T follicular helper cell (primary cell): ENCODE results near the gene PRR4.

Experiments
- DNase-seq: peaks from one replicate; pipeline ENCODE4 v3.0.0-alpha.2; 2020; ENCODE audit warnings: low read depth

Gene PRR4

DNA sequence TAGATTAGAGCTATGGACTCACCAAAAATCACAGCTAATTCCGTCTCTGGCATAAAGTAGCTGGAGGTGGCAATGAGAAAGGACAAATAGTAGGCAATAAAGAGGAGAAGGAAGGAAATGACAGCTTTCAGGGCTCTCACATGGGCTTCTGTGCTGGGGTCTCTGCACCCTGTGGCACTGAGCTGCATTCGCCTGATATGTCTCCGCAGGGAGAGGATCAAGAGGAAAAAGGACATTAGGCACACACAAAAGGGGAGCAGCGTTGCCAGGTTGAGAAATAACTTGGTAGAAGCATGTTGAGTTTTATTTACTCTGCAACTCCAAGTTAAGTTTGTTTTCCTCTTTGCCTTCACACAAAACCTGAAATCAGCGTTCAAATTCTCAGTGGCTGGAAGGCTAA lies 47.5 kb downstream of the PRR4 start:
- no peak for DNase-seq
